Measurements from ENCODE around the gene ADRM1. TPM values are rescaled to one million over a fixed set of nuclear protein-coding genes. Genes with fewer than 3 reads are reported as not detected.

Gene ADRM1
- total RNA-seq, 1 donor from 2014 or later = 73.4 TPM

- Histone ChIP-seq H3K36me3 (peaks cover 72% of the 10 kb centered on the region), H3K4me3 (no peak overlapping the region), H3K27ac (no peak overlapping the region), H3K9me3 (no peaks in the 10 kb centered on the region), H3K4me1 (no peaks in the 10 kb centered on the region), H3K27me3 (no peaks in the 10 kb centered on the region)
- ATAC-seq = no peak
- intact Hi-C loops (cut with DNase I) = no loop called here
- TF ChIP-seq CTCF (IDR thresholded peaks at IDR 0.05) = no peak
- DNase-seq = no peak
Observed at GRCh38 chr20:62333820-62334595, 31.2 kb downstream of the ADRM1 start.

DNA sequence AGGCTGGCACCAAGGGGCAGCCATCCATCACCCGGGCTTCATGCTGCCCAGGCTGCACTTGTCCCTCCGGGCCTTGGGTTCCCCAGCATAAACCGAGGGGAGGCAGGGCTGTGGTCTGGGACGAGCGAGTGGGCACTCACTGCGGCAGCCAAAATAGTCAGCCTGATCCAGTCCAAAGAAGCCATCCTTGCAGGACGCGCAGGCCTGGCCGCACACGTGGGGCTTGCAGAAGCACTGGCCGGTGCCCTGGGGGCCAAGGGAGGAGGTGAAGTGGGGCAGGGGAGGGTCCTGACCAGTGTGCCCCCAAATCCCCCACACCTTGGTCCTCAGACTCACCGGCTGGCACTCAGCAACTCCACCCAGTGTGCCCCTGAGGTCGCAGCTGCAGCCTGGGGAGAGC is 32.1 kb downstream of the ADRM1 start:
- Histone ChIP-seq H3K27me3 (no peaks in the 10 kb centered on the region), H3K9me3 (no peaks in the 10 kb centered on the region), H3K4me1 (no peaks in the 10 kb centered on the region), H3K27ac (no peak overlapping the region), H3K36me3 (peaks cover 71% of the 10 kb centered on the region), H3K4me3 (no peak overlapping the region)
- DNase-seq (no peak), ATAC-seq (no peak)
- intact Hi-C loops (cut with DNase I) = no loop called here
- TF ChIP-seq CTCF (IDR thresholded peaks at IDR 0.05) = no peak

DNA sequence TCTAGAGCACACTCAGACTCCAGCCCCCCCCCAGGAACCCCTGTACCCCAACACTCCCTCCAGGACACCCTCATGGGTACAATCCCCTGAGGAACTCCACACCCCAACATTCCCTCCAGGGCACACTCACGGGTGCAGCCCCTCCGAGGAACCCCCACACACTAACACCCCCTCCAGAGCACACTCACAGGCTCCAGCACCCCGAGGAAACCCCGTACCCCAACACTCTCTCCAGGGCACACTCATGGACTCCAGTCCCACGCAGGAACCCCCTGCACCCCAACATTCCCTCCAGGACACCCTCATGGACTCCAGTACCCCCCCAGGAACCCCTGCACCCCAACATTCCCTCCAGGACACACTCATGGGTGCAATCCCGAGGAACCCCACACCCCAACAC is 32.7 kb downstream of the ADRM1 start:
- H3K4me3 ChIP-seq = no peak overlapping the region
- intact Hi-C loops (cut with DNase I) = no loop called here
- no peak for DNase-seq
- peaks cover 71% of the 10 kb centered on the region for H3K36me3 ChIP-seq
- H3K27me3 ChIP-seq = no peaks in the 10 kb centered on the region
- no peaks in the 10 kb centered on the region for H3K4me1 ChIP-seq
- no peak for ATAC-seq
- no peaks in the 10 kb centered on the region for H3K9me3 ChIP-seq
- no peak for TF ChIP-seq CTCF (IDR thresholded peaks at IDR 0.05)
- H3K27ac ChIP-seq = no peak overlapping the region

- ATAC-seq = no peak
- intact Hi-C loops (cut with DNase I) = no loop called here
- Histone ChIP-seq H3K4me1 (no peaks in the 10 kb centered on the region), H3K27me3 (no peaks in the 10 kb centered on the region), H3K27ac (no peak overlapping the region), H3K36me3 (peaks cover 72% of the 10 kb centered on the region), H3K9me3 (no peaks in the 10 kb centered on the region), H3K4me3 (no peak overlapping the region)
- no peak for DNase-seq
- TF ChIP-seq CTCF (IDR thresholded peaks at IDR 0.05) = no peak
Observed at GRCh38 chr20:62336329-62336728, 33.5 kb downstream of the ADRM1 start.

DNA sequence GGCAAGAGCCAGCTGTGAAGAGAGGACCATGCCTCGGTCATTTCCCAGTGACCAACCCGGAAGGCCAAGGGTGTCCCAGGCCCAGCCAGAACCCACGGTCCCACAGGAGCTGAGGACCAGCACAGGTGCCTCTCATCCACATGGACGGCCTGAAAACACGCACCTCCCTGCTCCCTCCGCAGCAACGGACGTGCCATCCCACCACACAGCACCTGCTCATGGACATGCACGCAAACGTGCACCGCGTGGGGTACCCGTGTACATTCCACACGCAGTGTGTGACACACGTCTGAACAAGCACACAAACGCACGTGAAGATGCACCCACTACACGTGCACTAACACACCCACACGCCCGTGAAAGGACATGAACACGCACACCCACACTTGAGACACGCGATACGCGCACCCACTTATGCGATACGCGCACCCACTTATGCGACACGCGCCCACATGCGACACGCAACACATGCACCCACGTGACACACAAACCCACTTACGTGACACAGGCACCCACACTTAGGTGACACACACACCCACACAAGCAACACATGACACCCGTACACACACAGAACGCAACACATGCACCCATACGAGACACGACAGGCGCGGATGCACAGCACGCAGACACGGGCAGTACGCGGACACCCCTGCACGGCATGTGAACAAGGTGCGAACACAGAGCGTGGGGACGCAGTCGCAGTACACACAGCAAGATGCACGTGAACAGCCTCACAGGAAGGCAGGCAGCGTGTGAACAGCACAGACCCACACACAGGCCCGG is 34.2 kb downstream of the ADRM1 start:
- Histone ChIP-seq H3K4me3 (no peak overlapping the region), H3K27ac (no peak overlapping the region), H3K27me3 (no peaks in the 10 kb centered on the region), H3K4me1 (no peaks in the 10 kb centered on the region), H3K9me3 (no peaks in the 10 kb centered on the region), H3K36me3 (peaks cover 67% of the 10 kb centered on the region)
- ATAC-seq = no peak
- no peak for DNase-seq
- no peak for TF ChIP-seq CTCF (IDR thresholded peaks at IDR 0.05)
- intact Hi-C loops (cut with DNase I) = no loop called here

Data from upper lobe of right lung (tissue), 1 donor.